ENCODE results near the gene REG3A.

DNA sequence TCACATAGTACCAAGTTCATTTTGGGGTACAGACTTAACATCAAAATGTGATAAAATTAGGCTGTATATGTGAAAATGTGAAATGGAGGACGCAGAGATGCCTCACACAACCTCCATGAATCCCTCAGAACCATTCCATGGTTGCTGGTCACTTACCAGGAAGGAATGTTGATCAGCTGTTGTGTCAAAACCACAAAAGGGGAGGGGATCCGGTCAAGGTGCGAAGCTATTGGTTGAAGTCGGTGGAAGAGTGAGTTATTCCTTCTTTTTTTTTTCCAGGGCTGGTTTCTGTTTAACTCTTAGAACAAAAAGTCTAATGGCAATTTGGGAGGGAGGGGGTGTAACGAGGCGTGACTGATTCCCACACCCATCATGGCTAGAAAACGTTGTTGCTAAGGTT lies 32.3 kb upstream of the REG3A start:
- TF ChIP-seq, protein P1, sequence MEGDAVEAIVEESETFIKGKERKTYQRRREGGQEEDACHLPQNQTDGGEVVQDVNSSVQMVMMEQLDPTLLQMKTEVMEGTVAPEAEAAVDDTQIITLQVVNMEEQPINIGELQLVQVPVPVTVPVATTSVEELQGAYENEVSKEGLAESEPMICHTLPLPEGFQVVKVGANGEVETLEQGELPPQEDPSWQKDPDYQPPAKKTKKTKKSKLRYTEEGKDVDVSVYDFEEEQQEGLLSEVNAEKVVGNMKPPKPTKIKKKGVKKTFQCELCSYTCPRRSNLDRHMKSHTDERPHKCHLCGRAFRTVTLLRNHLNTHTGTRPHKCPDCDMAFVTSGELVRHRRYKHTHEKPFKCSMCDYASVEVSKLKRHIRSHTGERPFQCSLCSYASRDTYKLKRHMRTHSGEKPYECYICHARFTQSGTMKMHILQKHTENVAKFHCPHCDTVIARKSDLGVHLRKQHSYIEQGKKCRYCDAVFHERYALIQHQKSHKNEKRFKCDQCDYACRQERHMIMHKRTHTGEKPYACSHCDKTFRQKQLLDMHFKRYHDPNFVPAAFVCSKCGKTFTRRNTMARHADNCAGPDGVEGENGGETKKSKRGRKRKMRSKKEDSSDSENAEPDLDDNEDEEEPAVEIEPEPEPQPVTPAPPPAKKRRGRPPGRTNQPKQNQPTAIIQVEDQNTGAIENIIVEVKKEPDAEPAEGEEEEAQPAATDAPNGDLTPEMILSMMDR (IDR thresholded peaks at IDR 0.05) = no peak
- TF ChIP-seq POLR2A (IDR thresholded peaks at IDR 0.05) = no peak
- TF ChIP-seq POLR2AphosphoS5 (IDR thresholded peaks at IDR 0.05) = no peak
